SW 1271 (cell line): ENCODE data around the gene BMPR1B.
"Not testable (repeated sequence)": the region's sequence is repeated elsewhere in the genome, so short reads cannot be mapped to it uniquely, and the experiment has no call there.

Experiments
- DNase-seq, 2 experiments: peaks; one replicate each; lab custom pipeline; 2025; lab: John Stamatoyannopoulos, UW

The BMPR1B gene

DNA sequence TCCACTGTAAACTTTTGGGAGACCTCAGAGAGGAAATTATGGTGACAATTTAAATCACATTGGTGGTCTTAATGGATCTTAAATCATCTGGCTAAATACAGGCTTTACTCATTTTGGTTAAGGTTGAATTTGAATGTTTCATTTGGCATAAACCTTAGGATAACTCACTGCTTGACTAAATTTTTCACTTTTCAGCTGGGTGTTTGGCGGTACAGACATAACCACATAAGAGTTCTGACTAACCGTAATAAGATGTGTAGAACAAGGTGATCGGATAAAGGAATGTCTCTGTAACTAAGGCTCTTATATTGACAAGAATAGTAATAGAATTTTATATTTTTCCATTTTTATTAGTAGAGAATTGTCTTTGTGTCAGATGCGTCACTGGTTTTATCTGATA lies 281.0 kb downstream of the BMPR1B start:
- DNase-seq = no peak

GRCh38 chr4:95044324-95044837 lies 286.6 kb downstream of the BMPR1B start:
- no peak for DNase-seq

DNA sequence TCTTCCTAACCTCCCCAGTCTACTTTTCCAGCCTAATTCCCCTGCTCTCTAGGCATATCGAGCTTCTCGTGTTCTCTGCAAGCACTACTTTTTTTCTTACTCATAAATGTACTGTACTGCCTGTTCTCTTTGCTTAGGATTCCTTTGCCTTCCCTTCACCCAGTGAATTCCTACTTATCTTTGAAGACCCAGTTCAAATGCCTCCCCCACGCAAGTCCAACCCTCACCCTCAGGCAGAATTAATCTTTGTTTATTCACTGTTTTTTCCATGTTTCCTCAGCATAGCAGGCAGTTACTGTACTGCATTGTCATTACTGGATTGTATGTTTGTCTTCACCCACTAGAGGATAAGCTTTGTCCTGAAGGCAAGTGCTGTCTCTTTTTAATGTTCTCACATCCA lies 287.7 kb downstream of the BMPR1B start:
- DNase-seq = no peak

- DNase-seq = no peak
Observed at GRCh38 chr4:95048296-95048695, 290.5 kb downstream of the BMPR1B start.

GRCh38 chr4:95049551-95050233 lies 291.9 kb downstream of the BMPR1B start:
- no peak for DNase-seq

DNA sequence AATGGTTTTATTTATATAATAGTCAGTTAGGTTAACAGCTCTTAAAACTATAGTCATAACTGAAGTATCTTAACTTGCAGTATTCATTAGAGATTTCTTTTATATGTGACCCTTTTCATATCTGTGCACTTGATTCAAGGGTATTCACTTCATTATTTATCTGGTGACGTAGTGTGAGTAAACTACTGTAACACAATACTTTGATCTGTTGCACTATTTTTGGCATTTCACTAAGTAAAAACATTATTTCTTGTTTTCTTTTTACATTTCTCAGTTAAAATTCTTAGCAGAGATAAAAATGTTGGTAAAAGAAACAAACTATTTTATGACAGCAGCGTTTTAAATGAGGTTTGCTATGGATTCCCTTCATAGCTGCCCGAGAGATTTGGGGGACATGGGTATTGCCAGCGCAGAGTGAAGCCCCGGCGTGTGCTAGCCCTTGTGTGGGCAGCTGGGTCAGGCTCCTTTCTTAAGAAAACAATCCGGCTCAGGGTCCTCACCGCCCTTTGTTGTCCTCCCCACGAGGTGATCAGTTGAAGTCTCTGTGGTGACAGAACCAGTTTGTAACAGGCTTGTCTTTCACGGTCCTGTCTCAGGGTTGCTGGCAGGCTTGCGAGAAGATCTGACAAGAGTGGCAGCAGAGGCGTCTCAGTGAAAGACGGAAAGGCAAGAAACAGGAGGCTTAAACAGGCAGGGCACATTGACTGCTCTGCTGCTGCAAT lies 293.4 kb downstream of the BMPR1B start:
- DNase-seq = no peak

- no peak for DNase-seq
Observed at GRCh38 chr4:95051702-95052020, 293.9 kb downstream of the BMPR1B start.

DNA sequence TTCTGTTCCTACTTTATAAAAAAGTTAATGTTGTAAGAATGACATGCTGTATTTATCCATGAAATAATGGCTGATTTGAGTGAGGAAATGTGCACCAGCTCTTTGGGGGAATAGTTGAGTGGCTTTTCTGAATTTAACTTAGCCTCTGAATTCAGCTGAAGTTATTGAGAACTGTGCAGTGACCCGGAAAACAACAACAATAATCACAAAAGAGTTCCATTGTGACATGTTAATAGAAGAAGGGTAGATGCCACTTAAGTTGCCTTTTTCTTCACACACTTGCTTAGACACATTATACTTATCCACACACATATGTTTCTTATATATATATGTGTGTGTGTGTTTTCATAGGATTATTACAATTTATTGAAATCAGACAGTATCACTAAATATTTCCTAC lies 301.2 kb downstream of the BMPR1B start:
- DNase-seq = no peak

DNA sequence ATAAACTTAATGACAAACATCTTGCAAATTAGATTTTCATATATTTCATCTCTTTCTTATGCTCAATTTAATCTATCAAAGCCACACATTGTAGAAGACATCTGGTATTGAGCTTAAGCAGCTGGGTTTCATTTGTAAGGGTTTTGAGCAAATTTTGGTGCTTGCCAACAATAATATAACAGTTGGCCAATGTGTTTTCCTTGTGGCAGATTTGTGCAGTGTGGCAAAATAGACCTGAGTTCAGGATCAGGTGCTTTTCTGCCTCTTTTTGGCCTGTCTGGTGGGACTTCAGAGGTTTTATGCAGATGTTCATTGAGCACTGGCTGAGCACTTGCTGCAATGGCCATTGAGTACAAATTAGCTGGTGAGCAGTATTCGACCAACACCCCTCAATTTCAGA lies 301.9 kb downstream of the BMPR1B start:
- no peak for DNase-seq

DNA sequence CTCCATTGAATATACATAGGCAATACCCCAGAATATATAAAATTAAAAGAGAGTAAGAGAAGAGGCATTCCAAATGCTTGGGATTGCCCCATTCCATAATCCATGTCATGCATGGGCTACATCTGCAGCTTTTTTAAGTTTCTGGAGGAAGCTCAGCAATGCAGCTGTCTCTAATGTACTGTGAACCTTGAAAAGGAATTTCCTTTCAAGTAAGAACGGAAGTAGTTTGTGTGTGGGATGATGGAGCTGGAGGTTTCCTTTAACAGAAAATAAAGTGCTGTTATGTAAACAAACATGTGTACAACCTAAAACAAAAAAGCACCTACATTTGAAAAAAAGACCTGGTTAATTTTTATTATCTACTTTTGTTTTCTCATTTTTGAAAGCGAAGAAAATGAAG lies 303.5 kb downstream of the BMPR1B start:
- DNase-seq = no peak

GRCh38 chr4:95061801-95062200 lies 304.0 kb downstream of the BMPR1B start:
- DNase-seq = not testable (repeated sequence)

GRCh38 chr4:95066050-95066449 lies 308.3 kb downstream of the BMPR1B start:
- DNase-seq = no peak

DNA sequence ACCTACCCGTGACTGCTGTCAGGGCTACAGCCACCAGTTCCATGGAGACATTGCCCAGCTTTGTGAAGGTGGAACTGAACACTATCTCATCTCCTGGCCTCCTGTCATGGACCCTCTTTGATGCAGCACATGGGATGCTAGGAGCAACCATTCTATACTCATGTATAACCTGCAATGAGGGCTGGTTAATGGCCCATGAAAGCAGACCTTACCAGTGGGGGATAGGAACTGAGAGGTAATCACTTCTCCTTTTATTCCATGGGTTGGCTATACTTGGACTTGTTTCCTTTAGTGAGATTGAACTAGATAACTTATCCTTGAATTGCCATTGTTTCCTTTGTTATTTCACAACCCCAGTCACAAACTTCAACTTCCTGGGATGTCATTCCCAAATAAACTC lies 310.6 kb downstream of the BMPR1B start:
- no peak for DNase-seq

GRCh38 chr4:95068818-95069478 lies 311.2 kb downstream of the BMPR1B start:
- DNase-seq = no peak

- no peak for DNase-seq
Observed at GRCh38 chr4:95071851-95072250, 314.1 kb downstream of the BMPR1B start.

GRCh38 chr4:95073646-95074045 lies 315.9 kb downstream of the BMPR1B start:
- DNase-seq = no peak

GRCh38 chr4:95077864-95078263 lies 320.1 kb downstream of the BMPR1B start:
- DNase-seq = no peak

DNA sequence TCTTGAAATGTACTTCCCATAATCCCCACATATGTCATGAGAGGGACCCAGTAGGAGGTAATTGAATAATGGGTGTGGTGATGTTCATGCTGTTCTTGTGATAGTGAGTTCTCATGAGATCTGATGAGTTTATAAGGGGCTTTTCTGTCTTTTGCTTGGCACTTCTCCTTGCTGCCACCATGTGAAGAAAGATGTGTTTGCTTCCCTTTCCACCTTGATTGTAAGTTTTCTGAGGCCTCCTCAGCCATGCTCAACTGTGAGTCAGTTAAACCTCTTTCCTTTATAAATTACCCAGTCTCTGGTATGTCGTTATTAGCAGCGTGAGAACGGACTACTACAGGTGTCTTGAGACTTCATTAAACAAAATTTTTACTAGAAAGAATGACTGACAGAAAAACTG lies 323.2 kb downstream of the BMPR1B start:
- DNase-seq = no peak

- DNase-seq = no peak
Observed at GRCh38 chr4:95084584-95084983, 326.8 kb downstream of the BMPR1B start.

- no peak for DNase-seq
Observed at GRCh38 chr4:95085124-95085833, 327.5 kb downstream of the BMPR1B start.

DNA sequence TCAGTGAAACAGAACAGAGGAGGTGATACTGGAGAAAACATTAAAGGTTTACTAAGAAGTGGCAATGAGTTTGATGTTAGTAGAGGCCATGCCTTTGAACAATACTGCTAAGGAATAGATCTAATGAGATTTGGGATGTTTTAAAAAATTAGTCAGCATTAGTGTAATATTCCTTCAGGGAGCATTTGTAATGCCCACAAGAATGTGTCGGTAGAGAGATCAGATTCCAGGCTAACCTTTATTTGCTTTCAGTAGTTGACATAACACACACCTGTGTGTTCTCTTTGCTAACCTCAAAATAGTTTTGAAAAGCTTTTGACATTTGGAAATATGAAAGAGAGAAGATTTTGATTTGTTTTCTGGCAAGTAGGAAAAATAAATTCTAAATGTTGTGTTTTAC lies 328.8 kb downstream of the BMPR1B start:
- DNase-seq = no peak

GRCh38 chr4:95087657-95088455 lies 330.1 kb downstream of the BMPR1B start:
- no peak for DNase-seq
